GM19193 (cell line): Measurements from ENCODE around the gene FAM98B.
A peak's percentile ranks its signal among the peaks of the same experiment; 100 is the strongest.

Source experiments
- POLR2A ChIP-seq: IDR thresholded peaks from 4 replicates; pipeline ENCODE4 v1.6.1; 2011; ENCODE audit not compliant: insufficient read depth, insufficient read length; ENCODE audit errors: extremely low read depth

Gene FAM98B

GRCh38 chr15:38453971-38454695 lies at the start of gene FAM98B:
Gene FAM98B, plus strand, starts transcription at chr15:38454127. Its CDS starts 35 bp downstream, at chr15:38454162.
- peak; percentile 94 for TF ChIP-seq POLR2A

GRCh38 chr15:38406436-38406835 lies 47.5 kb upstream of the FAM98B start:
- TF ChIP-seq POLR2A: no peak

GRCh38 chr15:38408576-38408975 lies 45.4 kb upstream of the FAM98B start:
- TF ChIP-seq POLR2A: no peak

GRCh38 chr15:38411902-38412301 lies 42.0 kb upstream of the FAM98B start:
- TF ChIP-seq POLR2A: no peak

DNA sequence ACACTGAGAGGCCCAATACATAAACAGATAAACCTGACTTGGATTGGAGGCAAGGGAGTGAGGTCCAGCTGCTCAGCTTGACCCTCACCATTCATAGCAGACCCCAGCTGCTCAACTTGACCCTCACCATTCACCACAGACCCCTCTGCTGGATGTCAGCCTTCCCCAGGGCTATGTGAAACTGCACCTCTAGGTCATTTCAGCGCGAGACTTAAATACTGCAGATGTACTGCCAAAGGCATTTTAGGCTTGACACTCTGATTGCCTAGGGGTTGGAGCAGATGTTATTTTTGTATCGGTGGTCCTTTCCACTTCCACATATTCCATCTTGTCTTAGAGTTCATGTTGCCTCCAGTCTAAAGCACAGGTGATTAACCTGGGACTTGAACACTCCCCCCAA lies 41.5 kb upstream of the FAM98B start:
- TF ChIP-seq POLR2A: no peak

DNA sequence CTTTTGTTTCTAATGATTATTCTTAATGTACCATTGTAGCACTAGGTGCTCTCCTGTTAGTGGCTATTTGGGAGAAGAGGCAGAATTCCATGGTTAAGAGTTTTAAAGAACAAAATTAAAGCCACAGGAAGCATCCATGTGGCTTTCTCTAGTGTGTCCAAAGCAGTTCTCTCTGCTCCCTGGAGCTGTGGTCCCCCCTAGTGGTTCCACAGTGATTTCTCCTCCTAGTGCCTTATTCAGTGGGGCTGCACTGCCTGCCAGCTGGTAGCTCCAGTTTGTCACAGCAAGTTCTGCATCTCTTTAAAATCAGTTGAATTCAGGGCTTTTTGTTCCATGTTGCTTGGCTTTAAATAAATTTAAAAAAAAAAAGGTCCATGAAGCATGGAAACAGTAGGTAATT lies 39.6 kb upstream of the FAM98B start:
- no peak for TF ChIP-seq POLR2A

DNA sequence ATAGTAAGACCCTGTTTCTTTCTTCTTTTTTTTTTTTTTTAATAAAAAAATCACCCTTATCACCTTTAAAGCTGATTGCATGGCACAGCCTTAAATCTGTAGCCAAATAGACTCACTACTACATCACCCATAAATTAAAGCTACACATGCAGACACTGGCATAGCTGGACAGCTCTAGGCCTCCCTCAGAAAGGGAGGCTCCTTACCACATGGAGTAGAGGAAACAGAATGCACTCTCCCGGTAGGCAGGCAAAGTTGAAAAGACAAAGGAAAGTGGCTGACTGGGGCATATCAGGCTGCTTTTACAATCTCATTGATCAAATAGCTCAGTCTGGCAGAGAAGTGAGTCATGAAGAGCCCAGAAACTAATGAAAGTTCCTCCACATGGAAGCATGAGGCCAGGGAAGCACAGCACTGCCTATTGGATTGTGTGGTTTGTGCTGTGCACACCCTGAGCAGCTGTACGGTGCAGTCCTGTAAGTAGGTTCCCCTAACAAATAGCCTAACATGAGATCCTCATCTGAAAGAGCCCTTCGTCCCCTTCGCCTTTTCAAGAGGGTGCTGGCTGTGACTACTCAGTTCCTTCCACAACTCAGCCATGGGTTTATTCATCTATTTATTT lies 32.7 kb upstream of the FAM98B start:
- no peak for TF ChIP-seq POLR2A

- TF ChIP-seq POLR2A: no peak
These were observed 29.8 kb upstream of the FAM98B start for GRCh38 chr15:38424101-38424552.

DNA sequence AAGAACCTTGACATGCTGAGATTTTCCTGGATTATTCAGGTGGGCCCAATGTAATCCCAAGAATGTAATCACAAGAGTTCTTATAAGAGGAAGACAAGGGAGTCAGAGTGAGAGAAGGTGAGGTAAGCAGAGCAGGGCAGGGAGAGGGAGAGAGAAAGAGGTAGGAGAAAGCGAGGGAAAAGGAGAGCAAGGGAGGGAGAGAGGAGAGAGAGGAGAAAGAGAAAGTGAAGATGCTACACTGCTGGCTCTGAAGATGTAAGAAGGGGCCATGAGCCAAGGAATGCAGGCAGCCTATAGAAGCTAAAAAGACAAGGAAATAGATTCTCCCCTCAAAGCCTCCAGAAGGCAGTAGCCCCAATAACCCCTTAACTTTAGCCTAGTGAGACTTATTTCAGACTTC lies 28.7 kb upstream of the FAM98B start:
- TF ChIP-seq POLR2A: no peak

- no peak for TF ChIP-seq POLR2A
These were observed 26.5 kb upstream of the FAM98B start for GRCh38 chr15:38427380-38427779.

GRCh38 chr15:38430106-38430760 lies 23.7 kb upstream of the FAM98B start:
- no peak for TF ChIP-seq POLR2A

- no peak for TF ChIP-seq POLR2A
These were observed 16.9 kb upstream of the FAM98B start for GRCh38 chr15:38436993-38437392.

- TF ChIP-seq POLR2A: no peak
These were observed 15.6 kb upstream of the FAM98B start for GRCh38 chr15:38438031-38438986.

- no peak for TF ChIP-seq POLR2A
These were observed 13.4 kb upstream of the FAM98B start for GRCh38 chr15:38440353-38441129.

GRCh38 chr15:38441130-38441519 lies 12.8 kb upstream of the FAM98B start:
- no peak for TF ChIP-seq POLR2A

- no peak for TF ChIP-seq POLR2A
These were observed 766 bp downstream of the FAM98B start for GRCh38 chr15:38454696-38455090.
